COLO668 (cell line): ENCODE measurements around the gene PTPRT.

ENCODE experiments used
- DNase-seq: peaks from one replicate; lab custom pipeline; 2025; ENCODE audit not compliant: unreplicated experiment; lab: John Stamatoyannopoulos, UW

Gene PTPRT

DNA sequence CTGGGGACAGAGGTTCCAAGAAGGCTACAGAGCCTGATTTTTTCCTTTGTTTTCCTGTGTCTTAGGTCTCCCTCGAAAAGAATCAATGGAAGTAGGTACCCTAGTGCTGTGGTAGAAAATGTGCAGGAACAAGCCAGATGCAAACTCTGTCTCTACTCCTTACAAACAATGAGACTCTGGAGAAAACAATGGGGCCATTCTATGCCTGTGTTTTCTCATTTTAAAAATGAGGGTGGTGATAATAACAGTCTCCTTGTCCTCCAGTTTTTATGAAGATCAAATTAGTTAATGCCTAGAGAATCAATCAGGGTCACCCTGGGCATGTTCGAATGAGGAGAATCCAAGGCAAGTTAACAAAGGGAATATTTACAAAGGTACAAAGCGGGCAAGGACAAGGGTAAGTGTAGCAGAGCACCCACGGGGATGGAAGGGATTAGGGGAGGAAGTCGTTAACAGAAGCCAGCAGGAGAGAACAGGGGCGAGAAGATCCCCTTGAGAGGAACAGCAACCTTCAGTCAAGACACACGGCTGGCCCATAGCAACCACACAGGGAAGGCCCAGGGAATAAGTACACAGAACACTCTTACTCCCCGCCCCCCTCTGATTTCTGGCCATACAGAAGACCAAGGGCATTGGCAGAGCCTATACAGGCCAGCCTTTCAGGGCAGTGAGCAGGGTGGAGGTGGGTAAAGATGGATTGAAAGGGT lies 342.8 kb downstream of the PTPRT start:
- no peak for DNase-seq

GRCh38 chr20:42844751-42845150 lies 345.0 kb downstream of the PTPRT start:
- DNase-seq, result no peak

GRCh38 chr20:42837456-42837855 lies 352.2 kb downstream of the PTPRT start:
- DNase-seq, result no peak

GRCh38 chr20:42836339-42836738 lies 353.4 kb downstream of the PTPRT start:
- DNase-seq, result no peak

- DNase-seq, result no peak
These were observed 381.8 kb downstream of the PTPRT start for GRCh38 chr20:42807876-42808275.

- DNase-seq, result no peak
These were observed 394.5 kb downstream of the PTPRT start for GRCh38 chr20:42795111-42795695.

- no peak for DNase-seq
These were observed 397.7 kb downstream of the PTPRT start for GRCh38 chr20:42792052-42792451.

- DNase-seq, result no peak
These were observed 399.6 kb downstream of the PTPRT start for GRCh38 chr20:42790111-42790510.

DNA sequence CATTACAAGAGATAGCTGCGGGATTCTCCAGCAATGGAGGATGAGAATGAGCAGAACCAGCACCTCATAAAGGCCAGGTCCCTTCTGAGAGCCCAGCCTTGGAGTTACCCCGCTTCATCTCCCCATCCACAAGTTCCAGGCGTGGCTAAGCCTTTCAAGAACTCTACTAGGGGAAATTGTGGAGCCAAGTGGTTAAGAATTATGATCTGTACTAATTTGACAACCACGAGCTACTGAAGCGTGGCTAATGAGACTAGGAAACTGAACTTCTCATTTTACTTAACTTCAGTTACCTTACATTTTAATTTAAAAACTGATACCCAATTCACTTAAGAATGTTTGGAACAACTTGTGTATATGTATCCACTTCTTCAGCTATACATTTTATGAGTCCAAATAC lies 401.0 kb downstream of the PTPRT start:
- DNase-seq, result no peak

GRCh38 chr20:42785041-42785440 lies 404.7 kb downstream of the PTPRT start:
- no peak for DNase-seq

- DNase-seq, result peak; percentile 50
These were observed 410.5 kb downstream of the PTPRT start for GRCh38 chr20:42779216-42779615.

DNA sequence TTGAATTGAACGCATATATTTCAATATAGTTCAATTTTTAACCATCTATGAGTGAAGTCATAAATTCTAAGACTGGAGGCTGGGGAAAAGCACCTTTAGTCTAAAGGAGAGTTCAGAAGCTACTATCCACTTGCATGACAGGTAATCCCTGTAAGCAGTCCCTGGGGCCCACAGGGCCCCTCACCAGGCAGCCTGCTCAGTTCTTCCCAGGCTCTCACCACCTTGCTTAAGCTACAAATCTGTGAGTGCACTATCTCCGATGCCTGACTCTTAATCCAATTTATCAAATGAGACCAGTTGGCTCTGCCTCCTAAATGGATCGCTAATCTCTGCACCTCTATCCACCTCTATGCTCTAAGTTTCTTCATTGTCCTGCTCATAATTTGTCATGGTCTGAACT lies 413.8 kb downstream of the PTPRT start:
- no peak for DNase-seq

- DNase-seq, result no peak
These were observed 414.7 kb downstream of the PTPRT start for GRCh38 chr20:42775037-42775436.

GRCh38 chr20:42763015-42763414 lies 426.7 kb downstream of the PTPRT start:
- DNase-seq, result no peak

DNA sequence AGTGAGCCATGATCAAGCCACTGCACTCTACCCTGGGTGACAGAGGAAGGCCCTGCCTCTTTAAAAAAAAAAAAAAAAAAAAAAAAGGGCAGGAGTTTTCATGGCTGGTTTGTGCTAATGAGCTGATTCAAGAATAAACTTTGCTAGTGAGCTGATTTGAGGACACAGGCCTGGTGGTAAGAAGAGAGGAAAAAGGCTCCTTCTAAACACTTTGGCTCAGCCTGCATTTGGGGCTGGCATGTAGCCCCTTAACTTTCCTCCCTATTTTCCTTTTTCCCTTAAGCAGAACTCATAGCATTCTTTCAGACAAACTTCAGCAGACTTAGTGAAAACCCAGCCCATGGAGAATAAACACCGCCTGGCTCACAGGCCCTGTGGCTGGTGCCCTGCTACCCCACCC lies 432.7 kb downstream of the PTPRT start:
- no peak for DNase-seq

- no peak for DNase-seq
These were observed 435.0 kb downstream of the PTPRT start for GRCh38 chr20:42754706-42755105.

- DNase-seq, result no peak
These were observed 437.1 kb downstream of the PTPRT start for GRCh38 chr20:42752620-42753019.

DNA sequence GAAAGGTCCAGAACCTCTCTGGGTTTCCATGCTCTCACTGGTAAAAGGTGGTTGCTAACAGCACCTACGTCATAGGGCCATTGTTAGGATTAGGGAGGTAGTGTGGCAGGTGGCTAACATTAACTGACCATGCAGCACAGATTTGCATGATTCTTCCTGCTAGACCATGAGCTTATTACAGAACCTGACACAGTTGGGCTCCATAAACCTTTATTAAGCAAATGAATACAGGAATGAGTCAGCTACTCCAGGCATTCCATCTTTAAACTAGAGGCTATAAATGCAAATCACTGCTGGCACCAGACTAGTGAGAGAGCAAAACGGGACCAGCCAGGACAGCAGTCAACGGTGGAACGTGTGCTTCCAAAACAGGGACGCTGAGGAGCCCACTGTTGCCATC lies 440.1 kb downstream of the PTPRT start:
- peak; percentile 40 for DNase-seq

DNA sequence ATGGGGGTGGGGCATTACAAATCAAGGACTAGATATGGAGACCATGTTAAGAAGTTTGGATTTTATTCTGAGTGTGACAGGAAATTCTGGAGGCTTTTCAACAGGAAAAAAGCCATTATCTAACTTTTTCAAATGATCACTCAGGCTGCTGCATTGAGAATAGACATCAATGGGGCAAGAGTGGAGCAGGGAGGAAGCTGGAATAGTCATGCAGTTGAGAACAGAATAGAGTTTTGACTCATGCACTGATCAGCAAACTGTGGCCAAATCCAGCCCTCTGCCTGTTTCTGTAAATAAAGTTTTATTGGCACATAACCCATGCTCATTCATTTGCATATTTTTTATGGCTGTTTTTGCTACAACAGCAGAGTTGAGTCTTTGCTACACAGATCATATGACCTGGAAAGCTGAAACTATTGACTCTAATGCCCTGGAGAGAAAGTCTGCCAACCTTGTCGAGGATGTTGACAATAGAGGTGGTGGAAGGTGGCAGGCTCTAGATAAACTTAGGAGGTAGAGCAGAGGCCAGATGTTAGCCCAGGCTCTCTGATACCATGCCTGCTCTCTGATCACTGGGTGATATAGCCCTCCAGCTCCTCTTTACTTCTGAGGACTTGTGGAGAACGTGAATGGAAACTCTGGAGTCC lies 441.8 kb downstream of the PTPRT start:
- DNase-seq, result peak; percentile 54

GRCh38 chr20:42744756-42745465 lies 444.8 kb downstream of the PTPRT start:
- DNase-seq, result no peak

- DNase-seq, result no peak
These were observed 446.8 kb downstream of the PTPRT start for GRCh38 chr20:42742926-42743325.

DNA sequence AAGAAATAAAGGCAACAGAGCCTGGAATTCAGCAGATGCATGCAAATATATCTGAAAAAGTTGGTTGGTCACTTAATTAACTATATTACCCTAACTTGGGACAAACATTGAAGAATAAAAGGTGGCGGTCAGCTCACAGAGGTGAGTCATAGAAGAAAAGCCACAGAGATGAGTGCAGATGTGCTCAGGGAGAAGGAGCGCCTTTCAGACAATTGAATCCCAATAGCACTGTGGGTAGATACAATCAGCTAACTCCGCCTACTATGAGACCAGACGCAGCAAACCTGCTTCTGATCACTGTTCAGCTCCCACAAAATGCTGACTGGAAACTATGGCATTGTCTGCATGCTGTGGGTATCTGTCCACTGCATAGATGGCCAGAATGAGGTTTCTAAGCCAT lies 447.8 kb downstream of the PTPRT start:
- no peak for DNase-seq
